T-helper 1 cell treated with Interleukin-12 subunit alpha and Interleukin-12 subunit beta and Interleukin-4 antibody, amounts not matched to agents 30 ng/mL and 1 ng/mL, for 36 hours (primary cell): Measurements from ENCODE around the gene TRAPPC1. TPM values are rescaled to one million over a fixed set of nuclear protein-coding genes. Genes with fewer than 3 reads are reported as not detected.

Source experiments
- intact Hi-C: fragments of 100-400 bp; cut with micrococcal nuclease; formaldehyde crosslinking; loops from one replicate; pipeline ENCODE4 v1.15.1; 2024
- total RNA-seq: library from RNA; stranded (reverse); gene quantifications from 2 replicates; pipeline ENCODE4 v1.2.3, GENCODE V29; 2022

TRAPPC1 gene
- total RNA-seq, 1 donor from 2014 or later, result 203 TPM

- intact Hi-C loops, result no loop called here
These were observed 50.3 kb downstream of the TRAPPC1 start for GRCh38 chr17:7881276-7882054.

Other genes with a start within 250 kb of the TRAPPC1 start
- 207 and 218 TPM in 2 replicates for gene TP53, start 244.5 kb downstream of the TRAPPC1 start, total RNA-seq
- 19.7 and 23.9 TPM in 2 replicates for gene WRAP53, start 243.5 kb downstream of the TRAPPC1 start, total RNA-seq
- gene EFNB3, start 226.7 kb downstream of the TRAPPC1 start, total RNA-seq, result 0.05 TPM in 1 of 2 replicates, not detected in the other
- not detected in 2 replicates for gene DNAH2, start 214.2 kb downstream of the TRAPPC1 start, total RNA-seq
- gene KDM6B, start 97.7 kb downstream of the TRAPPC1 start, total RNA-seq, result 35.5 and 39.7 TPM in 2 replicates
- 1.6 TPM in 2 replicates for gene TMEM88, start 76.9 kb downstream of the TRAPPC1 start, total RNA-seq
- 51.5 and 59.9 TPM in 2 replicates for gene NAA38, start 74.4 kb downstream of the TRAPPC1 start, total RNA-seq
- gene CYB5D1, start 73.9 kb downstream of the TRAPPC1 start, total RNA-seq, result 7.0 and 7.9 TPM in 2 replicates
- gene CHD3, start 43.2 kb downstream of the TRAPPC1 start, total RNA-seq, result 142 and 145 TPM in 2 replicates
- 2.9 and 3.9 TPM in 2 replicates for gene RNF227, start 15.7 kb downstream of the TRAPPC1 start, total RNA-seq
- 9.1 and 9.8 TPM in 2 replicates for gene KCNAB3, start 2.1 kb downstream of the TRAPPC1 start, total RNA-seq
- 40.5 and 47.0 TPM in 2 replicates for gene CNTROB, start 260 bp upstream of the TRAPPC1 start, total RNA-seq
- not detected in 2 replicates for gene GUCY2D, start 70.7 kb upstream of the TRAPPC1 start, total RNA-seq
- not detected in 2 replicates for gene ALOX15B, start 107.1 kb upstream of the TRAPPC1 start, total RNA-seq
- 0.29 TPM in 1 of 2 replicates, not detected in the other for gene ALOX12B, start 155.8 kb upstream of the TRAPPC1 start, total RNA-seq
- gene ALOXE3, start 186.6 kb upstream of the TRAPPC1 start, total RNA-seq, result not detected in 2 replicates
- 0.12 and 1.2 TPM in 2 replicates for gene HES7, start 192.2 kb upstream of the TRAPPC1 start, total RNA-seq
- 33.5 and 34.8 TPM in 2 replicates for gene PER1, start 220.5 kb upstream of the TRAPPC1 start, total RNA-seq
- 80.1 and 84.3 TPM in 2 replicates for gene VAMP2, start 231.0 kb upstream of the TRAPPC1 start, total RNA-seq
- gene TMEM107, start 244.4 kb upstream of the TRAPPC1 start, total RNA-seq, result 22.9 and 26.9 TPM in 2 replicates